HepG2 (cell line): ENCODE measurements around the gene GIPC3. TPM values are rescaled to one million over a fixed set of nuclear protein-coding genes. Genes with fewer than 3 reads are reported as not detected.

ENCODE experiments used
- ASH2L ChIP-seq: fragments of 300-600, 200-600 bp; sonication (generic); IDR thresholded peaks from 2 replicates; pipeline ENCODE4 v1.7.0; 2017; ENCODE audit warnings: low read depth, mild to moderate bottlenecking, moderate library complexity, mixed read lengths, low read length; ENCODE audit not compliant: insufficient read length
- CEBPG ChIP-seq: IDR thresholded peaks from 2 replicates; pipeline ENCODE4 v1.6.1; 2016
- EED ChIP-seq: sonication (generic); formaldehyde crosslinking; IDR thresholded peaks from 2 replicates; pipeline ENCODE4 v1.5.0; 2020; ENCODE audit warnings: mild to moderate bottlenecking, missing genetic modification reagents
- FLYWCH1 ChIP-seq: sonication (generic); formaldehyde crosslinking; IDR thresholded peaks from 2 replicates; pipeline ENCODE4 v1.8.1; 2023; ENCODE audit warnings: mild to moderate bottlenecking, missing genetic modification reagents
- SIX4 ChIP-seq: sonication (generic); formaldehyde crosslinking; IDR thresholded peaks from 2 replicates; pipeline ENCODE4 v1.4.0; 2020; ENCODE audit warnings: missing genetic modification reagents
- SRF ChIP-seq: IDR thresholded peaks from 2 replicates; pipeline ENCODE4 v1.6.1; 2011; ENCODE audit warnings: mild to moderate bottlenecking, low read depth, low read length, moderate library complexity
- TBP ChIP-seq: sonication (generic); formaldehyde crosslinking; IDR thresholded peaks from 2 replicates; pipeline ENCODE4 v1.5.0; 2020; ENCODE audit warnings: missing genetic modification reagents
- YEATS4 ChIP-seq: sonication (generic); formaldehyde crosslinking; IDR thresholded peaks from 2 replicates; pipeline ENCODE4 v1.4.0; 2020; ENCODE audit warnings: missing genetic modification reagents, borderline replicate concordance
- YY1 ChIP-seq: IDR thresholded peaks from 2 replicates; pipeline ENCODE4 v1.6.1; 2011; ENCODE audit warnings: low read length, low read depth, moderate library complexity, mild to moderate bottlenecking; ENCODE audit not compliant: insufficient read depth, insufficient replicate concordance
- ZFY ChIP-seq: sonication (generic); formaldehyde crosslinking; IDR thresholded peaks from 2 replicates; pipeline ENCODE4 v1.4.0; 2020; ENCODE audit warnings: missing genetic modification reagents
- polyA plus RNA-seq, 8 experiments: library from polyadenylated mRNA; depleted of rRNA in 3 of 8; stranded (reverse) in 7 of 8; unstranded in 1 of 8; fragments of >200 nt; fragmentation: Illumina TruSeq in 4 of 8; extraction: Trizol in 4 of 8; gene quantifications; 2 replicates each; pipeline versions ENCODE4 v1.2.1 to v1.2.3, GENCODE V29; 2011 to 2016; ENCODE audit warnings: low read depth in 4 of 8, missing spikeins in 1 of 8, mixed read lengths in 1 of 8; ENCODE audit not compliant: insufficient read depth in 1 of 8
- total RNA-seq, 5 experiments: library from RNA; depleted of rRNA; stranded (reverse); fragments of >200 nt; fragmentation: Illumina TruSeq; extraction: Trizol; gene quantifications; 2 replicates each; pipeline ENCODE4 v1.2.3, GENCODE V29; 2016; ENCODE audit warnings: low read depth in 1 of 5
- TF ChIP-seq, protein P1 (sequence below): sonication (generic); formaldehyde crosslinking; IDR thresholded peaks from 2 replicates; pipeline ENCODE4 v1.4.0; 2020; ENCODE audit warnings: missing genetic modification reagents, mild to moderate bottlenecking, borderline replicate concordance
- TF ChIP-seq, protein P2 (sequence below): sonication (generic); formaldehyde crosslinking; IDR thresholded peaks from 2 replicates; pipeline ENCODE4 v1.4.0; 2020; ENCODE audit warnings: missing genetic modification reagents
- TF ChIP-seq, protein P3 (sequence below): IDR thresholded peaks from 2 replicates; pipeline ENCODE4 v1.6.1; 2016; ENCODE audit warnings: control low read depth
- TF ChIP-seq, protein P4 (sequence below): sonication (generic); formaldehyde crosslinking; IDR thresholded peaks from 2 replicates; pipeline ENCODE4 v1.8.0; 2022; ENCODE audit warnings: missing genetic modification reagents, mild to moderate bottlenecking, moderate library complexity, borderline replicate concordance
- TF ChIP-seq, protein P5 (sequence below): sonication (generic); formaldehyde crosslinking; IDR thresholded peaks from 2 replicates; pipeline ENCODE4 v1.4.0; 2020; ENCODE audit warnings: missing genetic modification reagents

Gene GIPC3
- total and polyA plus RNA-seq, 2 of the 13 experiments (the other 11 are each of a cell fraction or from before 2014, with no cell fraction given) = 0.05 TPM; not detected in 1

DNA sequence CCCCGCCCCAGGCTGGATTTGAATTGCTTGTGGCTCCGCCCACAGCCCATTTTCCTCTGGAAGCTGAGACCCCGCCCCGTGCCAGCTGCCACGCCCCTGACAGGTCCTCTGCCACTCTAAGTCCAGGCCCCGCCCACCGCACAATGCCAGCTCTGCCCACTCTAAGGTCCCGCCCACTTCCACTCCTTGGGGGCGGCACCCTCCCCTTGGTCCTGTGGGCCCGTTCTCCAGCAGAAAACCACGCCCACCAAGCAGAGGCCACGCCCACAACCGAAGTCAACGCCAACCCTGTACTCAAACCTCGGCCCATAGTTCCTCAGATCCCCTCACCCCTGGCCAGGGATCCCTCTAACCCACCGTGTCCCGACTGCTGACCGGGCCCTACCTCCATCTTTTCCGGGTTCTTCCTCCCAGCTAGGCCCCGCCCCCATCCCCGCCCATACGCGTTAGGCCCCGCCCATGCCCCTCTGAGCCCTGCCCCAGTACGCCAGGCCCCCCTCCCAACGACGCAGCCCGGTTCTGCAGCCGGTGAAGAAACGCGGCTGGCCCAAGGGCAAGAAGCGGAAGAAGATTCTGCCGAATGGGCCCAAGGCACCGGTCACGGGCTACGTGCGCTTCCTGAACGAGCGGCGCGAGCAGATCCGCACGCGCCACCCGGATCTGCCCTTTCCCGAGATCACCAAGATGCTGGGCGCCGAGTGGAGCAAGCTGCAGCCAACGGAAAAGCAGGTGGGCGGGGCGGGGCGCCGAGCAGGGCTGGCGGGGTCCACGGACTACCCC, 11.2 kb upstream of the GIPC3 start (continued):
- TF ChIP-seq TBP (CRISPR knock-in tag) (no peak), YEATS4 (CRISPR knock-in tag) (0 out of 2 replicates have a peak, but pooled peaks have one; percentile 37), ASH2L (no peak), CEBPG (CRISPR knock-in tag) (no peak), EED (CRISPR knock-in tag) (no peak), FLYWCH1 (CRISPR knock-in tag) (no peak), ZFY (CRISPR knock-in tag) (0 out of 2 replicates have a peak, but pooled peaks have one; percentile 20), SIX4 (no peak), YY1 (no peak), SRF (no peak)
- TF ChIP-seq, protein P1, sequence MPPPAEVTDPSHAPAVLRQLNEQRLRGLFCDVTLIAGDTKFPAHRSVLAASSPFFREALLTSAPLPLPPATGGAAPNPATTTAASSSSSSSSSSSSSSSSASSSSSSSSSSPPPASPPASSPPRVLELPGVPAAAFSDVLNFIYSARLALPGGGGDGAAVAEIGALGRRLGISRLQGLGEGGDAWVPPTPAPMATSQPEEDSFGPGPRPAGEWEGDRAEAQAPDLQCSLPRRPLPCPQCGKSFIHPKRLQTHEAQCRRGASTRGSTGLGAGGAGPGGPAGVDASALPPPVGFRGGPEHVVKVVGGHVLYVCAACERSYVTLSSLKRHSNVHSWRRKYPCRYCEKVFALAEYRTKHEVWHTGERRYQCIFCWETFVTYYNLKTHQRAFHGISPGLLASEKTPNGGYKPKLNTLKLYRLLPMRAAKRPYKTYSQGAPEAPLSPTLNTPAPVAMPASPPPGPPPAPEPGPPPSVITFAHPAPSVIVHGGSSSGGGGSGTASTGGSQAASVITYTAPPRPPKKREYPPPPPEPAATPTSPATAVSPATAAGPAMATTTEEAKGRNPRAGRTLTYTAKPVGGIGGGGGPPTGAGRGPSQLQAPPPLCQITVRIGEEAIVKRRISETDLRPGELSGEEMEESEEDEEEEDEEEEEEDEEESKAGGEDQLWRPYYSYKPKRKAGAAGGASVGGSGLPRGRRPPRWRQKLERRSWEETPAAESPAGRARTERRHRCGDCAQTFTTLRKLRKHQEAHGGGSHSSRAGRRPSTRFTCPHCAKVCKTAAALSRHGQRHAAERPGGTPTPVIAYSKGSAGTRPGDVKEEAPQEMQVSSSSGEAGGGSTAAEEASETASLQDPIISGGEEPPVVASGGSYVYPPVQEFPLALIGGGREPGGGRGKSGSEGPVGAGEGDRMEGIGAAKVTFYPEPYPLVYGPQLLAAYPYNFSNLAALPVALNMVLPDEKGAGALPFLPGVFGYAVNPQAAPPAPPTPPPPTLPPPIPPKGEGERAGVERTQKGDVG = no peak
- TF ChIP-seq, protein P2, sequence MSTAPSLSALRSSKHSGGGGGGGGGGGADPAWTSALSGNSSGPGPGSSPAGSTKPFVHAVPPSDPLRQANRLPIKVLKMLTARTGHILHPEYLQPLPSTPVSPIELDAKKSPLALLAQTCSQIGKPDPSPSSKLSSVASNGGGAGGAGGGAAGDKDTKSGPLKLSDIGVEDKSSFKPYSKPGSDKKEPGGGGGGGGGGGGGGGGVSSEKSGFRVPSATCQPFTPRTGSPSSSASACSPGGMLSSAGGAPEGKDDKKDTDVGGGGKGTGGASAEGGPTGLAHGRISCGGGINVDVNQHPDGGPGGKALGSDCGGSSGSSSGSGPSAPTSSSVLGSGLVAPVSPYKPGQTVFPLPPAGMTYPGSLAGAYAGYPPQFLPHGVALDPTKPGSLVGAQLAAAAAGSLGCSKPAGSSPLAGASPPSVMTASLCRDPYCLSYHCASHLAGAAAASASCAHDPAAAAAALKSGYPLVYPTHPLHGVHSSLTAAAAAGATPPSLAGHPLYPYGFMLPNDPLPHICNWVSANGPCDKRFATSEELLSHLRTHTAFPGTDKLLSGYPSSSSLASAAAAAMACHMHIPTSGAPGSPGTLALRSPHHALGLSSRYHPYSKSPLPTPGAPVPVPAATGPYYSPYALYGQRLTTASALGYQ (CRISPR knock-in tag) = no peak
- TF ChIP-seq, protein P3, sequence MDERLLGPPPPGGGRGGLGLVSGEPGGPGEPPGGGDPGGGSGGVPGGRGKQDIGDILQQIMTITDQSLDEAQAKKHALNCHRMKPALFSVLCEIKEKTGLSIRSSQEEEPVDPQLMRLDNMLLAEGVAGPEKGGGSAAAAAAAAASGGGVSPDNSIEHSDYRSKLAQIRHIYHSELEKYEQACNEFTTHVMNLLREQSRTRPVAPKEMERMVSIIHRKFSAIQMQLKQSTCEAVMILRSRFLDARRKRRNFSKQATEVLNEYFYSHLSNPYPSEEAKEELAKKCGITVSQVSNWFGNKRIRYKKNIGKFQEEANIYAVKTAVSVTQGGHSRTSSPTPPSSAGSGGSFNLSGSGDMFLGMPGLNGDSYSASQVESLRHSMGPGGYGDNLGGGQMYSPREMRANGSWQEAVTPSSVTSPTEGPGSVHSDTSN = peak; percentile 68
- TF ChIP-seq, protein P4, sequence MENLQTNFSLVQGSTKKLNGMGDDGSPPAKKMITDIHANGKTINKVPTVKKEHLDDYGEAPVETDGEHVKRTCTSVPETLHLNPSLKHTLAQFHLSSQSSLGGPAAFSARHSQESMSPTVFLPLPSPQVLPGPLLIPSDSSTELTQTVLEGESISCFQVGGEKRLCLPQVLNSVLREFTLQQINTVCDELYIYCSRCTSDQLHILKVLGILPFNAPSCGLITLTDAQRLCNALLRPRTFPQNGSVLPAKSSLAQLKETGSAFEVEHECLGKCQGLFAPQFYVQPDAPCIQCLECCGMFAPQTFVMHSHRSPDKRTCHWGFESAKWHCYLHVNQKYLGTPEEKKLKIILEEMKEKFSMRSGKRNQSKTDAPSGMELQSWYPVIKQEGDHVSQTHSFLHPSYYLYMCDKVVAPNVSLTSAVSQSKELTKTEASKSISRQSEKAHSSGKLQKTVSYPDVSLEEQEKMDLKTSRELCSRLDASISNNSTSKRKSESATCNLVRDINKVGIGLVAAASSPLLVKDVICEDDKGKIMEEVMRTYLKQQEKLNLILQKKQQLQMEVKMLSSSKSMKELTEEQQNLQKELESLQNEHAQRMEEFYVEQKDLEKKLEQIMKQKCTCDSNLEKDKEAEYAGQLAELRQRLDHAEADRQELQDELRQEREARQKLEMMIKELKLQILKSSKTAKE = no peak
- TF ChIP-seq, protein P5, sequence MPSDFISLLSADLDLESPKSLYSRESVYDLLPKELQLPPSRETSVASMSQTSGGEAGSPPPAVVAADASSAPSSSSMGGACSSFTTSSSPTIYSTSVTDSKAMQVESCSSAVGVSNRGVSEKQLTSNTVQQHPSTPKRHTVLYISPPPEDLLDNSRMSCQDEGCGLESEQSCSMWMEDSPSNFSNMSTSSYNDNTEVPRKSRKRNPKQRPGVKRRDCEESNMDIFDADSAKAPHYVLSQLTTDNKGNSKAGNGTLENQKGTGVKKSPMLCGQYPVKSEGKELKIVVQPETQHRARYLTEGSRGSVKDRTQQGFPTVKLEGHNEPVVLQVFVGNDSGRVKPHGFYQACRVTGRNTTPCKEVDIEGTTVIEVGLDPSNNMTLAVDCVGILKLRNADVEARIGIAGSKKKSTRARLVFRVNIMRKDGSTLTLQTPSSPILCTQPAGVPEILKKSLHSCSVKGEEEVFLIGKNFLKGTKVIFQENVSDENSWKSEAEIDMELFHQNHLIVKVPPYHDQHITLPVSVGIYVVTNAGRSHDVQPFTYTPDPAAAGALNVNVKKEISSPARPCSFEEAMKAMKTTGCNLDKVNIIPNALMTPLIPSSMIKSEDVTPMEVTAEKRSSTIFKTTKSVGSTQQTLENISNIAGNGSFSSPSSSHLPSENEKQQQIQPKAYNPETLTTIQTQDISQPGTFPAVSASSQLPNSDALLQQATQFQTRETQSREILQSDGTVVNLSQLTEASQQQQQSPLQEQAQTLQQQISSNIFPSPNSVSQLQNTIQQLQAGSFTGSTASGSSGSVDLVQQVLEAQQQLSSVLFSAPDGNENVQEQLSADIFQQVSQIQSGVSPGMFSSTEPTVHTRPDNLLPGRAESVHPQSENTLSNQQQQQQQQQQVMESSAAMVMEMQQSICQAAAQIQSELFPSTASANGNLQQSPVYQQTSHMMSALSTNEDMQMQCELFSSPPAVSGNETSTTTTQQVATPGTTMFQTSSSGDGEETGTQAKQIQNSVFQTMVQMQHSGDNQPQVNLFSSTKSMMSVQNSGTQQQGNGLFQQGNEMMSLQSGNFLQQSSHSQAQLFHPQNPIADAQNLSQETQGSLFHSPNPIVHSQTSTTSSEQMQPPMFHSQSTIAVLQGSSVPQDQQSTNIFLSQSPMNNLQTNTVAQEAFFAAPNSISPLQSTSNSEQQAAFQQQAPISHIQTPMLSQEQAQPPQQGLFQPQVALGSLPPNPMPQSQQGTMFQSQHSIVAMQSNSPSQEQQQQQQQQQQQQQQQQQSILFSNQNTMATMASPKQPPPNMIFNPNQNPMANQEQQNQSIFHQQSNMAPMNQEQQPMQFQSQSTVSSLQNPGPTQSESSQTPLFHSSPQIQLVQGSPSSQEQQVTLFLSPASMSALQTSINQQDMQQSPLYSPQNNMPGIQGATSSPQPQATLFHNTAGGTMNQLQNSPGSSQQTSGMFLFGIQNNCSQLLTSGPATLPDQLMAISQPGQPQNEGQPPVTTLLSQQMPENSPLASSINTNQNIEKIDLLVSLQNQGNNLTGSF (CRISPR knock-in tag) = no peak
